Measurements from ENCODE around the gene KRT9. TPM values are rescaled to one million over a fixed set of nuclear protein-coding genes. Genes with fewer than 3 reads are reported as not detected.
"Not testable (repeated sequence)": the region's sequence is repeated elsewhere in the genome, so short reads cannot be mapped to it uniquely, and the experiment has no call there.

KRT9 gene
- total RNA-seq, 3 donors from 2014 or later (not counting 1 experiment from before 2014, with no cell fraction given), result not detected

GRCh38 chr17:41617136-41617535 is 45.3 kb upstream of the KRT9 start:
- H3K36me3 Mint-ChIP-seq, result no peaks in the 10 kb centered on the region
- no peaks in the 10 kb centered on the region for H3K9me3 ChIP-seq (ENCODE audit: control insufficient read depth, insufficient read depth, low read length)
- WGBS (ENCODE audit: insufficient coverage), result 86% methylated on average over 2 of the region's 3 CpGs
- TF ChIP-seq CTCF (IDR thresholded peaks at IDR 0.05), result no peak
- H3K4me1 ChIP-seq (ENCODE audit: control insufficient read depth, insufficient read depth, low read length), result no peaks in the 10 kb centered on the region
- intact Hi-C loops (cut with micrococcal nuclease), result no loop called here
- H3K27me3 ChIP-seq (ENCODE audit: control insufficient read depth, insufficient read depth, low read length), result no peaks in the 10 kb centered on the region
- H3K27me3 Mint-ChIP-seq (ENCODE audit: low read depth in 2 of 2), result no peaks in the 10 kb centered on the region
- no peak overlapping the region for H3K27ac ChIP-seq (ENCODE audit: low read length)
- no peaks in the 10 kb centered on the region for H3K9me3 Mint-ChIP-seq
- DNase-seq, result no peak
- H3K4me3 Mint-ChIP-seq, result no peak overlapping the region
- no peaks in the 10 kb centered on the region for H3K4me1 Mint-ChIP-seq
- H3K27ac Mint-ChIP-seq, result no peak overlapping the region
- H3K4me3 ChIP-seq (ENCODE audit: low read length), result no peak overlapping the region
- no peak for ATAC-seq
- no peaks in the 10 kb centered on the region for H3K36me3 ChIP-seq (ENCODE audit: control insufficient read depth, insufficient read depth, low read length)

GRCh38 chr17:41616486-41616885 is 44.6 kb upstream of the KRT9 start:
- H3K27me3 ChIP-seq (ENCODE audit: control insufficient read depth, insufficient read depth, low read length); H3K36me3 ChIP-seq (ENCODE audit: control insufficient read depth, insufficient read depth, low read length); H3K4me3 ChIP-seq (ENCODE audit: low read length); H3K4me1 ChIP-seq (ENCODE audit: control insufficient read depth, insufficient read depth, low read length); intact Hi-C loops (cut with micrococcal nuclease); DNase-seq; H3K36me3 Mint-ChIP-seq; ATAC-seq; H3K27ac Mint-ChIP-seq; H3K4me1 Mint-ChIP-seq; H3K4me3 Mint-ChIP-seq; H3K27ac ChIP-seq (ENCODE audit: low read length); H3K9me3 Mint-ChIP-seq; H3K27me3 Mint-ChIP-seq (ENCODE audit: low read depth in 2 of 2); H3K9me3 ChIP-seq (ENCODE audit: control insufficient read depth, insufficient read depth, low read length): not testable (repeated sequence)
- 61% methylated on average over 4 of the region's 4 CpGs for WGBS (ENCODE audit: insufficient coverage)

GRCh38 chr17:41615454-41615853 is 43.6 kb upstream of the KRT9 start:
- H3K27ac ChIP-seq (ENCODE audit: low read length), result no peak overlapping the region
- no peak for TF ChIP-seq CTCF (IDR thresholded peaks at IDR 0.05)
- H3K9me3 ChIP-seq (ENCODE audit: control insufficient read depth, insufficient read depth, low read length), result no peaks in the 10 kb centered on the region
- 69% methylated on average over 7 of the region's 7 CpGs for WGBS (ENCODE audit: insufficient coverage)
- intact Hi-C loops (cut with micrococcal nuclease), result no loop called here
- H3K36me3 ChIP-seq (ENCODE audit: control insufficient read depth, insufficient read depth, low read length), result no peaks in the 10 kb centered on the region
- Mint-ChIP-seq H3K27ac (no peak overlapping the region), H3K36me3 (no peaks in the 10 kb centered on the region), H3K4me3 (no peak overlapping the region), H3K9me3 (no peaks in the 10 kb centered on the region), H3K27me3 (ENCODE audit: low read depth in 2 of 2) (no peaks in the 10 kb centered on the region), H3K4me1 (no peaks in the 10 kb centered on the region)
- H3K27me3 ChIP-seq (ENCODE audit: control insufficient read depth, insufficient read depth, low read length), result no peaks in the 10 kb centered on the region
- H3K4me3 ChIP-seq (ENCODE audit: low read length), result no peak overlapping the region
- ATAC-seq (no peak), DNase-seq (no peak)
- no peaks in the 10 kb centered on the region for H3K4me1 ChIP-seq (ENCODE audit: control insufficient read depth, insufficient read depth, low read length)

GRCh38 chr17:41614767-41615166 is 42.9 kb upstream of the KRT9 start:
- H3K9me3 Mint-ChIP-seq; H3K4me3 ChIP-seq (ENCODE audit: low read length); H3K4me3 Mint-ChIP-seq; H3K27ac ChIP-seq (ENCODE audit: low read length); H3K9me3 ChIP-seq (ENCODE audit: control insufficient read depth, insufficient read depth, low read length); H3K27me3 ChIP-seq (ENCODE audit: control insufficient read depth, insufficient read depth, low read length); H3K27ac Mint-ChIP-seq; H3K36me3 ChIP-seq (ENCODE audit: control insufficient read depth, insufficient read depth, low read length); intact Hi-C loops (cut with micrococcal nuclease); H3K4me1 Mint-ChIP-seq; H3K36me3 Mint-ChIP-seq; H3K4me1 ChIP-seq (ENCODE audit: control insufficient read depth, insufficient read depth, low read length); DNase-seq; ATAC-seq; H3K27me3 Mint-ChIP-seq (ENCODE audit: low read depth in 2 of 2): not testable (repeated sequence)
- 49% methylated on average over 9 of the region's 9 CpGs for WGBS (ENCODE audit: insufficient coverage)

- no peaks in the 10 kb centered on the region for H3K36me3 Mint-ChIP-seq
- TF ChIP-seq CTCF (IDR thresholded peaks at IDR 0.05), result no peak
- DNase-seq, result no peak
- Histone ChIP-seq H3K27me3 (ENCODE audit: control insufficient read depth, insufficient read depth, low read length) (no peaks in the 10 kb centered on the region), H3K4me1 (ENCODE audit: control insufficient read depth, insufficient read depth, low read length) (no peaks in the 10 kb centered on the region), H3K27ac (ENCODE audit: low read length) (no peak overlapping the region), H3K4me3 (ENCODE audit: low read length) (no peak overlapping the region), H3K36me3 (ENCODE audit: control insufficient read depth, insufficient read depth, low read length) (no peaks in the 10 kb centered on the region), H3K9me3 (ENCODE audit: control insufficient read depth, insufficient read depth, low read length) (no peaks in the 10 kb centered on the region)
- ATAC-seq, result no peak
- intact Hi-C loops (cut with micrococcal nuclease), result no loop called here
- H3K9me3 Mint-ChIP-seq, result no peaks in the 10 kb centered on the region
- peaks cover 7 to 9% of the 10 kb centered on the region in 2 donors for H3K27me3 Mint-ChIP-seq (ENCODE audit: low read depth in 2 of 2)
- H3K27ac Mint-ChIP-seq, result no peak overlapping the region
- H3K4me3 Mint-ChIP-seq, result no peak overlapping the region
- H3K4me1 Mint-ChIP-seq, result no peaks in the 10 kb centered on the region
- WGBS (ENCODE audit: insufficient coverage), result 94% methylated on average over 4 of the region's 5 CpGs
Observed at GRCh38 chr17:41614098-41614497, 42.2 kb upstream of the KRT9 start.

Data from natural killer cell (primary cell).